ENCODE data around the gene MAD1L1.
"Not testable (repeated sequence)": the region's sequence is repeated elsewhere in the genome, so short reads cannot be mapped to it uniquely, and the experiment has no call there.

MAD1L1 gene

DNA sequence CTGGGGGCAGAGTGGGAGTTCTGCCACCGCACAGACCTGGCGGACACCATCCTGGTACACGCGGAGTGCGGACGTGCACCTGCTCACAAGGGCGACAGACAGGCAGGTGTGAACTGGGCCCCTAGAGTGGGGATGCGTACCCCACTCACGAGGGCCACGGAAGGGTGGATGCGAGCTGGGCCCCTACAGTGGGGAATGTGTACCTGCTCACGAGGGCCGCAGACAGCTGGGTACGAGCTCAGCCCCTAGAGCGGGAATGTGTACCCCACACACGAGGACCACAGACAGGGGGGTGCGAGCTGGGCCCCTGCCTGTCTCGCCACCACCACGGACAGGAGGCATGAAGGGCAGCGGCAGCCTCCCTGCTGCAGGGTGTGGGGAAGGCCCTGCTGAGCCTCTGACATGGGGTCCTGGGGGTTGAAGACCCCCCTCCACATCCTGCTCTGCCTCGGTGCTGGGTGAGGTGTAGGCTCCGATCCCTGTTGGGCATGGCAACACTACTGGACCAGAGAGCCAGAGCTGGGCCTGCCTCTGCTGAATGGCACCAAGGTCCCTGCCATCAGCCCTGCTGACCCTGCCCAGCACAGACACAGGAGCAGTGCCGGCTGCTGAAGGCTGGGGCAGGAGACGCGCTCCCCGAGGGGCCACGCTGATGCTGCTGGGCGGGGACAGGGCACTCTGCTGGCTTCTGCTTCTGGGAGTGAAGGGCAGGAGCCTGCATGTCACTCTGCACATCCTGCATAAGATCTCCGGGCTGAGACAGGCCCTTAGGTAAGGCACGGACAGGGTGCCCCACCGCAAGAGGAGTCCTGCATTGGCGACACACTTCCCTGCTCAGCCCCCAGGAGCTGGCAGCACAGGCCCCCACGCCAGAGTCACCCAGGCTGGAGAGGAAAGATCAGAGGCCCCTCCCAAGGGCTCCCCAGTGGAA, 259.2 kb downstream of the MAD1L1 start:
- Histone ChIP-seq H3K9me3 (ENCODE audit: control insufficient read depth, insufficient read depth, low read length) (no peaks in the 10 kb centered on the region; the same call in 1 of the 2 replicates), H3K9ac (ENCODE audit: low read depth, low read length) (no peak overlapping the region), H3K36me3 (ENCODE audit: insufficient read depth, low read length) (0 out of 2 replicates have a peak, but pooled peaks cover 2% of the 10 kb centered on the region), H3K4me1 (ENCODE audit: insufficient read depth, low read length) (no peaks in the 10 kb centered on the region)

DNA sequence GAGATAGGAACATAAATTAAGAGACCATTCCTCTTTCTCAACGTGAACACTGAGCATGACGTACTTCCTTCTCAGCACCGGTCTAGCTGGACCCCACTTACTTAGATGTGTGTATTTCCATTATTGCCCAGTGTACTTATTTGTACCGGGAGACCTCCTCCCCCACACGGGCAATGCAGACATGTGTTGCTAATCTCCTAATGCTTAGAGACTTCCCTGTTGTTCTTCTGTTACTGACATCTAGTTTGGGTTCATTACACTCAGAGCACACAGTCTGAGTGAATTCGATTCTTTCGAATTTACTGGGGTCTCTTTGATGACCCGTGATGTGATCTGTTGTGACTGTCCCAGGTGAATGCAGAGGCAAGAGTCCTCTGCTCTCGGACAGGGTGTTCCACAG, 260.0 kb downstream of the MAD1L1 start:
- 0 out of 2 replicates have a peak, but pooled peaks cover 2% of the 10 kb centered on the region for H3K36me3 ChIP-seq (ENCODE audit: insufficient read depth, low read length)
- H3K9ac ChIP-seq (ENCODE audit: low read depth, low read length): no peak overlapping the region
- no peaks in the 10 kb centered on the region for H3K9me3 ChIP-seq (ENCODE audit: control insufficient read depth, insufficient read depth, low read length)
- H3K4me1 ChIP-seq (ENCODE audit: insufficient read depth, low read length): no peaks in the 10 kb centered on the region

GRCh38 chr7:1971946-1972654, 260.6 kb downstream of the MAD1L1 start:
- Histone ChIP-seq H3K9me3 (ENCODE audit: control insufficient read depth, insufficient read depth, low read length) (no peaks in the 10 kb centered on the region), H3K36me3 (ENCODE audit: insufficient read depth, low read length) (0 out of 2 replicates have a peak, but pooled peaks cover 2% of the 10 kb centered on the region), H3K9ac (ENCODE audit: low read depth, low read length) (no peak overlapping the region), H3K4me1 (ENCODE audit: insufficient read depth, low read length) (no peaks in the 10 kb centered on the region)

- Histone ChIP-seq H3K9ac (ENCODE audit: low read depth, low read length) (no peak overlapping the region), H3K36me3 (ENCODE audit: insufficient read depth, low read length) (0 out of 2 replicates have a peak, but pooled peaks cover 2% of the 10 kb centered on the region), H3K9me3 (ENCODE audit: control insufficient read depth, insufficient read depth, low read length) (no peaks in the 10 kb centered on the region), H3K4me1 (ENCODE audit: insufficient read depth, low read length) (no peaks in the 10 kb centered on the region)
Measured at GRCh38 chr7:1970895-1971294, 261.9 kb downstream of the MAD1L1 start.

GRCh38 chr7:1970285-1970660, 262.5 kb downstream of the MAD1L1 start:
- not testable (repeated sequence) for H3K36me3 ChIP-seq (ENCODE audit: insufficient read depth, low read length); H3K4me1 ChIP-seq (ENCODE audit: insufficient read depth, low read length); H3K9me3 ChIP-seq (ENCODE audit: control insufficient read depth, insufficient read depth, low read length); H3K9ac ChIP-seq (ENCODE audit: low read depth, low read length)

- Histone ChIP-seq H3K36me3 (ENCODE audit: insufficient read depth, low read length) (0 out of 2 replicates have a peak, but pooled peaks cover 2% of the 10 kb centered on the region), H3K9ac (ENCODE audit: low read depth, low read length) (no peak overlapping the region), H3K9me3 (ENCODE audit: control insufficient read depth, insufficient read depth, low read length) (no peaks in the 10 kb centered on the region), H3K4me1 (ENCODE audit: insufficient read depth, low read length) (no peaks in the 10 kb centered on the region)
Measured at GRCh38 chr7:1969459-1970284, 263.1 kb downstream of the MAD1L1 start.

GRCh38 chr7:1968397-1969111, 264.2 kb downstream of the MAD1L1 start:
- H3K9me3 ChIP-seq (ENCODE audit: control insufficient read depth, insufficient read depth, low read length): no peaks in the 10 kb centered on the region
- H3K9ac ChIP-seq (ENCODE audit: low read depth, low read length): no peak overlapping the region
- no peaks in the 10 kb centered on the region for H3K4me1 ChIP-seq (ENCODE audit: insufficient read depth, low read length)
- 0 out of 2 replicates have a peak, but pooled peaks cover 2% of the 10 kb centered on the region for H3K36me3 ChIP-seq (ENCODE audit: insufficient read depth, low read length)

DNA sequence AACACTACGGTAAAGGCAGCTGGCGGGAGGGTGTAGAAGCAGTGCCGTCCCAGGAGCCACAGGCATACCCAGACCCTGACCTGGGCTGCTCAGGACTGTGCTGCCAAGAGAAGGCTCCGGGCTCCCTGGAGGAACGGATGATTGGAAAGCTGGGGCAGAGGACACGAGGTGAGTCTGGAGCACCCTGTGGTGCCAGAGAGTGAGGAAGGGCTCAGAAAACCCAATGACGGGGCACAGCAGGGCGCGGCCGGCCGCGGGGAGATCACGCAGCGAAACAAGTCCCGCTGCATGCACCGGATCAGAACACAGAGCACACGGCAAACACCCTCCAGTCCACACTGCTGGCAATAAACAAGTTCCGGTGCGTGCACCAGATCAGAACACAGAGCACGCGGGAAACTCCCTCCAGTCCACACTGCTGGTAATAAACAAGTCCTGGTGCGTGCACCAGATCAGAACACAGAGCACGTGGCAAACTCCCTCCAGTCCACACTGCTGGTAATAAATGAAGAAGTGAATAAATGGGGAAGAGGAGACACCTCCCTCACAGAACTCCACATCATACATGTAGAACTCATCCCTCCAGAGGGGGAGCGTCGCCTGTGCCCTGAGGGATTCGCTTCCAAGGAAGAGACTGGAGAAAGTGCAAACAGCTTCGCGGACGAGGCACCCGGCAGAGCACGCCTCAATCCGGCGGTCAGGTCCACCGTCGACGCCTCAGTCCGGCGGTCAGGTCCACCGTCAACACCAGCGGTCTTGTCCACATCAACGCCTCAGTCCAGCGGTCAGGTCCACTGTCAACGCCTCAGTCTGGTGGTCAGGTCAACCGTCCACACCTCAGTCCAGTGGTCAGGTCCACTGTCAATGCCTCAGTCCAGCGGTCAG, 265.0 kb downstream of the MAD1L1 start:
- no peak overlapping the region for H3K9ac ChIP-seq (ENCODE audit: low read depth, low read length)
- H3K36me3 ChIP-seq (ENCODE audit: insufficient read depth, low read length): 0 out of 2 replicates have a peak, but pooled peaks cover under 1% of the 10 kb centered on the region
- H3K4me1 ChIP-seq (ENCODE audit: insufficient read depth, low read length): no peaks in the 10 kb centered on the region
- no peaks in the 10 kb centered on the region for H3K9me3 ChIP-seq (ENCODE audit: control insufficient read depth, insufficient read depth, low read length)

GRCh38 chr7:1966631-1967200, 266.0 kb downstream of the MAD1L1 start:
- no peaks in the 10 kb centered on the region for H3K4me1 ChIP-seq (ENCODE audit: insufficient read depth, low read length)
- peaks cover 7% of the 10 kb centered on the region; the same call in 1 of the 2 replicates for H3K9me3 ChIP-seq (ENCODE audit: control insufficient read depth, insufficient read depth, low read length)
- no peaks in the 10 kb centered on the region for H3K36me3 ChIP-seq (ENCODE audit: insufficient read depth, low read length)
- H3K9ac ChIP-seq (ENCODE audit: low read depth, low read length): no peak overlapping the region

DNA sequence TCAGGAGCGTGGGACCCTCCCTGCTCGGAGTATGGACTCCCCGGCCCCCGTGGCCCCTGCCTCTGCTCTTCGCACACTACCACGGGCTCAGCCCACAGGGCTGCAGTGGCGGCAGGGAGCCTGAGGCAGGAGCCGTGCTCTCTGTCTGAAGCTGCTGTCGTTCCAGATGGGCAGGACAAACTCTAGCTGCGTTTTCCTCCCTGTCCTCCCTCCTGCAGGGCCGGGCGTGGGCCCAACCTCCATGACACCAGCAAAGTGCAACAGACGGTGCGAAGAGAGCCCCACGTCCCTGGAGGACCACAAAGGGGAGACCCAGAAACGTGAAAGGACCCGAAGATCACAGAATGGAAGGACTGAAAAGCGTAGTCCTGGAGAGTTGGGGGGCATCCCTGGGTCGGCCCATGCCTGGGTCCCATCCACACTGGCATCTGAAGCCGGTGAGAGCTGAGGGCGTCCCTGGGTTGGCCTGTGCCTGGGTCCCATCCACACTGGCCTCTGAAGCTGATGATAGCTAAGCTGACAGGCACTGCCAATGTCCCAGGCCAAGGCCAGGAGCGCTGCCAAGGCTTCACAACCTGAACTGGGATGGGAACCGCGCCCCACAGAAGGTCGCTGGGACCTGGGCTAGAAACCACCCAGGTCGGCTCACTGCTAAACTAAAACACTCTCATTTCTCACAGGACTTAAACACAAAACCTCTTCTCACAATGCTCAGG, 267.0 kb downstream of the MAD1L1 start:
- no peaks in the 10 kb centered on the region for H3K36me3 ChIP-seq (ENCODE audit: insufficient read depth, low read length)
- no peak overlapping the region for H3K9ac ChIP-seq (ENCODE audit: low read depth, low read length)
- no peaks in the 10 kb centered on the region for H3K4me1 ChIP-seq (ENCODE audit: insufficient read depth, low read length)
- peaks cover 9% of the 10 kb centered on the region; the same call in 1 of the 2 replicates for H3K9me3 ChIP-seq (ENCODE audit: control insufficient read depth, insufficient read depth, low read length)

DNA sequence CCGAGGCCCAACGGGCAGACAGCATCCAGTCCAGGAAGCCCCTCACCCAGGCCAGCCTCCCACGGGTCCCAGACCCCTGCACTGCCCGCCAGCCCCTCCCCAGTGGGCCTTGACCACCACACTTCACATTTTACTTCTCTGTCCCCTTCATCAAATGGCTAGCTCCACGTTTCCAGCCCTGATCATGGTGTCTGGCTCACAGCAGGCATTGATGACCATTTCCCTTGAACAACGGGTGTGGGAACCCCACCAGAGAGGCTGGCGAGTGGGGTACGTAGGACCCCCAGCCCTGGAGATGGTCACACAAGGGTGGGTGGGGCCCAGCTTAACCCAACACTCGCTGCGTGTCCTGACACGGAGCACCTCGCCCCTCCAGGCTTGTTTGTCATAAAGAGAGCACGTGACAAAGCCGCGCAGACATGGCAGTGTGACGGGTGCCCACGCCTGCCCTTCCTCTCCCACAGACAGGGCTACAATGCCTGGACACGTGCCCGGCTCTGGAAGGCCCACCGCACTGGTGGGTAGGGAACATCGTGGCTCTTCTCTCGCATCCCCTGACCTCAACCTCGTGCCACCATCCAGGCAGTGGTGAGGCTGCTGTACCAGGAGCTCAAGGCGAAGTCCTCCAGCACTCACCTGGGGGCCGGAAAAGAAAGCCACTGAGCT, 267.7 kb downstream of the MAD1L1 start:
- no peak overlapping the region for H3K9ac ChIP-seq (ENCODE audit: low read depth, low read length)
- H3K9me3 ChIP-seq (ENCODE audit: control insufficient read depth, insufficient read depth, low read length): peaks cover 9% of the 10 kb centered on the region; the same call in 1 of the 2 replicates
- no peaks in the 10 kb centered on the region for H3K4me1 ChIP-seq (ENCODE audit: insufficient read depth, low read length)
- no peaks in the 10 kb centered on the region for H3K36me3 ChIP-seq (ENCODE audit: insufficient read depth, low read length)

All from ES-I3 (cell line).